ENCODE results near the gene SRD5A3. TPM values are rescaled to one million over a fixed set of nuclear protein-coding genes. Genes with fewer than 3 reads are reported as not detected.

SRD5A3 gene
- total and polyA plus RNA-seq, 4 donors = 5.2 to 18.2 (median 9.5) TPM

- 93% methylated on average over 2 of the region's 2 CpGs for WGBS
- H3K9me3 ChIP-seq (ENCODE audit: control insufficient read depth in 4 of 4, low read length in 3 of 4) = peaks cover 0 to 3% (median under 1%) of the 10 kb centered on the region in 4 donors
- peaks cover 0 to 6% (median 0%) of the 10 kb centered on the region in 4 donors for H3K27me3 ChIP-seq (ENCODE audit: control insufficient read depth in 4 of 4, insufficient read depth in 4 of 4, low read length in 3 of 4)
- H3K36me3 ChIP-seq (ENCODE audit: control insufficient read depth in 4 of 4, insufficient read depth in 3 of 4, low read depth in 1 of 4, low read length in 3 of 4) = no peaks in the 10 kb centered on the region
- no peak overlapping the region for H3K9ac ChIP-seq (ENCODE audit: low read depth in 1 of 2, low read length in 2 of 2)
- H3K4me3 ChIP-seq (ENCODE audit: low read depth in 1 of 3, low read length in 3 of 3) = no peak overlapping the region
- TF ChIP-seq HNF4A (conservative IDR thresholded peaks at IDR 0.05) (no peak), FOXA1 (IDR thresholded peaks at IDR 0.05) (no peak), TAF1 (conservative IDR thresholded peaks at IDR 0.05) (no peak), REST (IDR thresholded peaks at IDR 0.05) (no peak), ATF3 (IDR thresholded peaks at IDR 0.05) (no peak), EGR1 (IDR thresholded peaks at IDR 0.05; ENCODE audit: low read depth in 2 of 2) (no peak), MAX (IDR thresholded peaks at IDR 0.05) (no peak), RAD21 (IDR thresholded peaks at IDR 0.05) (no peak), RXRA (IDR thresholded peaks at IDR 0.05) (no peak), GABPA (IDR thresholded peaks at IDR 0.05 in 1 of 2, conservative IDR thresholded peaks at IDR 0.05 in 1 of 2) (no peak), ZBTB33 (IDR thresholded peaks at IDR 0.05) (no peak), NR2F2 (IDR thresholded peaks at IDR 0.05) (no peak), JUND (IDR thresholded peaks at IDR 0.05) (no peak)
- no peaks in the 10 kb centered on the region for H3K4me1 ChIP-seq (ENCODE audit: control insufficient read depth in 4 of 4, insufficient read depth in 4 of 4, low read length in 3 of 4)
- DNase-seq (ENCODE audit: low spot score) = no peak
- no peak overlapping the region for H3K27ac ChIP-seq (ENCODE audit: low read depth in 1 of 2, low read length in 2 of 2)
These were observed 17.0 kb upstream of the SRD5A3 start for GRCh38 chr4:55329012-55329411.

- Histone ChIP-seq H3K27me3 (ENCODE audit: control insufficient read depth in 4 of 4, insufficient read depth in 4 of 4, low read length in 3 of 4) (peaks cover 0 to 6% (median 0%) of the 10 kb centered on the region in 4 donors), H3K27ac (ENCODE audit: low read depth in 1 of 2, low read length in 2 of 2) (no peak overlapping the region), H3K36me3 (ENCODE audit: control insufficient read depth in 4 of 4, insufficient read depth in 3 of 4, low read depth in 1 of 4, low read length in 3 of 4) (no peaks in the 10 kb centered on the region), H3K9me3 (ENCODE audit: control insufficient read depth in 4 of 4, low read length in 3 of 4) (peaks cover 0 to 3% (median under 1%) of the 10 kb centered on the region in 4 donors), H3K4me3 (ENCODE audit: low read depth in 1 of 3, low read length in 3 of 3) (no peak overlapping the region), H3K9ac (ENCODE audit: low read depth in 1 of 2, low read length in 2 of 2) (no peak overlapping the region), H3K4me1 (ENCODE audit: control insufficient read depth in 4 of 4, insufficient read depth in 4 of 4, low read length in 3 of 4) (no peaks in the 10 kb centered on the region)
- 59% methylated on average over 4 of the region's 4 CpGs for WGBS
- no peak for DNase-seq (ENCODE audit: low spot score)
- no peak for TF ChIP-seq YY1 (IDR thresholded peaks at IDR 0.05)
- TF ChIP-seq GABPA (IDR thresholded peaks at IDR 0.05 in 1 of 2, conservative IDR thresholded peaks at IDR 0.05 in 1 of 2) = no peak
- TF ChIP-seq FOXA1 (IDR thresholded peaks at IDR 0.05) = no peak
- TF ChIP-seq JUND (IDR thresholded peaks at IDR 0.05) = no peak
- TF ChIP-seq HNF4G (IDR thresholded peaks at IDR 0.05) = no peak
- no peak for TF ChIP-seq FOXA2 (IDR thresholded peaks at IDR 0.05)
- no peak for TF ChIP-seq ATF3 (IDR thresholded peaks at IDR 0.05)
- no peak for TF ChIP-seq RAD21 (IDR thresholded peaks at IDR 0.05)
- TF ChIP-seq ZBTB33 (IDR thresholded peaks at IDR 0.05) = no peak
- no peak for TF ChIP-seq SP1 (IDR thresholded peaks at IDR 0.05)
- TF ChIP-seq MAX (IDR thresholded peaks at IDR 0.05) = no peak
- no peak for TF ChIP-seq TAF1 (conservative IDR thresholded peaks at IDR 0.05)
- no peak for TF ChIP-seq REST (IDR thresholded peaks at IDR 0.05)
- no peak for TF ChIP-seq NR2F2 (IDR thresholded peaks at IDR 0.05)
- no peak for TF ChIP-seq RXRA (IDR thresholded peaks at IDR 0.05)
- TF ChIP-seq HNF4A (conservative IDR thresholded peaks at IDR 0.05) = no peak
- no peak for TF ChIP-seq EGR1 (IDR thresholded peaks at IDR 0.05; ENCODE audit: low read depth in 2 of 2)
These were observed 15.8 kb upstream of the SRD5A3 start for GRCh38 chr4:55330241-55330640.

All from liver (tissue), 9 donors.